ENCODE data around the gene PTPRM.

The PTPRM gene

GRCh38 chr18:7557973-7558372 is 9.1 kb upstream of the PTPRM start:
- no peak for TF ChIP-seq CTCF (conservative IDR thresholded peaks at IDR 0.05)
- no peak overlapping the region for H3K27ac ChIP-seq

- TF ChIP-seq CTCF (conservative IDR thresholded peaks at IDR 0.05) = no peak
- no peak overlapping the region for H3K27ac ChIP-seq
These were observed 8.3 kb upstream of the PTPRM start for GRCh38 chr18:7558769-7559168.

- H3K27ac ChIP-seq = no peak overlapping the region
- TF ChIP-seq CTCF (conservative IDR thresholded peaks at IDR 0.05) = no peak
These were observed 7.3 kb upstream of the PTPRM start for GRCh38 chr18:7559709-7560319.

GRCh38 chr18:7561909-7562460 is 5.1 kb upstream of the PTPRM start:
- no peak for TF ChIP-seq CTCF (conservative IDR thresholded peaks at IDR 0.05)

GRCh38 chr18:7562491-7562890 is 4.6 kb upstream of the PTPRM start:
- peak overlapping the region; percentile 76 for H3K27ac ChIP-seq
- TF ChIP-seq CTCF (conservative IDR thresholded peaks at IDR 0.05) = no peak

More at GRCh38 chr18:7561909-7562460, 5.1 kb upstream of the PTPRM start:
- peak overlapping the region; percentile 76 for H3K27ac ChIP-seq

GRCh38 chr18:7565677-7566076 is 1.4 kb upstream of the PTPRM start:
- no peak for TF ChIP-seq CTCF (conservative IDR thresholded peaks at IDR 0.05)
- H3K27ac ChIP-seq = no peak overlapping the region

GRCh38 chr18:7566244-7566566 is 911 bp upstream of the PTPRM start:
- peak overlapping the region; percentile 77 for H3K27ac ChIP-seq
- TF ChIP-seq CTCF (conservative IDR thresholded peaks at IDR 0.05) = no peak
